H1 (cell line): ENCODE results near the gene ADPRHL1. TPM values are rescaled to one million over a fixed set of nuclear protein-coding genes. Genes with fewer than 3 reads are reported as not detected.

Source experiments
- CTCF ChIA-PET: fragments of 300-600 bp; sonication (Branson Sonifier 250); formaldehyde crosslinking; loops from one replicate; lab custom pipeline; 2021; ENCODE audit not compliant: partially characterized antibody; lab: Charles Lee
- POLR2A ChIA-PET: fragments of 300-600 bp; sonication (Branson Sonifier 250); formaldehyde crosslinking; loops from one replicate; lab custom pipeline; 2021; ENCODE audit warnings: inconsistent platforms; ENCODE audit not compliant: partially characterized antibody; lab: Charles Lee
- DNase-seq, 2 experiments: peaks; one replicate each; pipeline versions ENCODE4 v3.0.0 to v3.0.0-alpha.2; 2010 to 2022; ENCODE audit warnings: low spot score in 2 of 2, low read depth in 1 of 2, mixed read lengths in 1 of 2
- FAIRE-seq: peaks from 2 replicates; lab custom pipeline; 2011; peaks lifted over from hg19 to GRCh38; lab: Jason Lieb, UNC
- H2AFZ ChIP-seq: 2 replicates; pipeline ENCODE4 v1.8.1; 2012; ENCODE audit warnings: low read length, inconsistent platforms
- H2AK5ac ChIP-seq: 2 replicates; pipeline ENCODE4 v1.6.1; 2013; ENCODE audit warnings: low read depth, low read length
- H2BK120ac ChIP-seq: replicated peaks from 2 replicates; pipeline ENCODE3; 2013; ENCODE audit warnings: low read depth, low read length, inconsistent platforms
- H2BK12ac ChIP-seq: 2 replicates; pipeline ENCODE4 v1.6.1; 2013; ENCODE audit warnings: low read depth, low read length
- H2BK15ac ChIP-seq: 2 replicates; pipeline ENCODE4 v1.6.1; 2013; ENCODE audit warnings: low read length
- H2BK20ac ChIP-seq: 2 replicates; pipeline ENCODE4 v1.6.1; 2013; ENCODE audit warnings: low read length
- H2BK5ac ChIP-seq: 2 replicates; pipeline ENCODE4 v1.6.1; 2013; ENCODE audit warnings: low read depth, low read length
- H3K14ac ChIP-seq: 2 replicates; pipeline ENCODE4 v1.6.1; 2013; ENCODE audit warnings: inconsistent platforms; ENCODE audit not compliant: insufficient read length
- H3K18ac ChIP-seq: 2 replicates; pipeline ENCODE4 v1.6.1; 2013; ENCODE audit warnings: low read length; ENCODE audit errors: extremely low read depth
- H3K23ac ChIP-seq: 2 replicates; pipeline ENCODE4 v1.6.1; 2013; ENCODE audit warnings: inconsistent platforms; ENCODE audit not compliant: insufficient read length
- H3K23me2 ChIP-seq: 2 replicates; pipeline ENCODE4 v1.6.1; 2013; ENCODE audit warnings: low read depth, low read length
- H3K27ac ChIP-seq: 2 replicates; pipeline ENCODE4 v1.6.1; 2011; ENCODE audit warnings: low read depth, low read length, inconsistent platforms
- H3K27me3 ChIP-seq, 4 experiments: replicated peaks in 1 of 4; 1 replicate in 1 of 4; 2 replicates in 3 of 4; pipeline versions ENCODE4 v1.6.1 to v1.8.1; 2011 to 2013; ENCODE audit warnings: low read length in 3 of 4, mild to moderate bottlenecking in 3 of 4, inconsistent platforms in 2 of 4, mixed read lengths in 2 of 4, moderate library complexity in 1 of 4; ENCODE audit not compliant: control insufficient read depth in 3 of 4, insufficient read depth in 3 of 4; ENCODE audit errors: extremely low read depth in 1 of 4
- H3K36me3 ChIP-seq, 4 experiments: 2 replicates each; pipeline versions ENCODE4 v1.6.1 to v1.8.1; 2011 to 2013; ENCODE audit warnings: mild to moderate bottlenecking in 4 of 4, low read length in 3 of 4, moderate library complexity in 2 of 4, control low read depth in 1 of 4, inconsistent platforms in 1 of 4; ENCODE audit not compliant: insufficient read depth in 4 of 4, control insufficient read depth in 2 of 4
- H3K4ac ChIP-seq: replicated peaks from 2 replicates; pipeline ENCODE3; 2013; ENCODE audit warnings: low read length, low read depth, mixed read lengths, inconsistent platforms; ENCODE audit not compliant: insufficient read length
- H3K4me1 ChIP-seq, 4 experiments: replicated peaks in 1 of 4; 1 replicate in 1 of 4; 2 replicates in 3 of 4; pipeline versions ENCODE4 v1.6.1 to v1.8.1; 2011 to 2013; ENCODE audit warnings: low read length in 3 of 4, inconsistent platforms in 2 of 4, mixed read lengths in 1 of 4; ENCODE audit not compliant: insufficient read depth in 4 of 4, control insufficient read depth in 3 of 4
- H3K4me2 ChIP-seq, 2 experiments: 2 replicates each; pipeline versions ENCODE4 v1.6.1 to v1.8.1; 2011 to 2013; ENCODE audit warnings: low read depth in 2 of 2, low read length in 2 of 2, control low read depth in 1 of 2, inconsistent platforms in 1 of 2, mild to moderate bottlenecking in 1 of 2; ENCODE audit not compliant: insufficient read depth in 1 of 2
- H3K4me3 ChIP-seq, 4 experiments: fragments of 200-600, 300-600 bp in 1 of 4; sonication (generic), shearing (Covaris generic), sonication (Bioruptor Twin) in 1 of 4; 2 replicates each; pipeline versions ENCODE4 v1.5.1 to v1.8.1; 2011 to 2016; ENCODE audit warnings: low read length in 4 of 4, low read depth in 3 of 4, control low read depth in 2 of 4, inconsistent platforms in 2 of 4, mild to moderate bottlenecking in 2 of 4, mixed read lengths in 1 of 4, moderate library complexity in 1 of 4; ENCODE audit not compliant: insufficient read depth in 2 of 4; ENCODE audit errors: extremely low read depth in 1 of 4
- H3K56ac ChIP-seq: replicated peaks from 2 replicates; pipeline ENCODE3; 2013; ENCODE audit warnings: low read depth, mild to moderate bottlenecking, mixed read lengths, low read length, inconsistent platforms; ENCODE audit not compliant: insufficient read length
- H3K79me1 ChIP-seq: 2 replicates; pipeline ENCODE4 v1.6.1; 2013; ENCODE audit warnings: low read depth, low read length, control low read depth
- H3K79me2 ChIP-seq, 2 experiments: 2 replicates each; pipeline versions ENCODE4 v1.6.1 to v1.8.1; 2012 to 2013; ENCODE audit warnings: low read length in 2 of 2, mild to moderate bottlenecking in 2 of 2, inconsistent platforms in 1 of 2; ENCODE audit not compliant: insufficient read depth in 2 of 2, control insufficient read depth in 1 of 2
- H3K9ac ChIP-seq, 4 experiments: replicated peaks in 1 of 4; 1 replicate in 1 of 4; 2 replicates in 3 of 4; pipeline versions ENCODE4 v1.6.1 to v1.8.1; 2011 to 2013; ENCODE audit warnings: low read depth in 3 of 4, low read length in 3 of 4, control low read depth in 2 of 4, mild to moderate bottlenecking in 2 of 4, moderate library complexity in 2 of 4, inconsistent platforms in 1 of 4; ENCODE audit errors: extremely low read depth in 1 of 4
- H3K9me3 ChIP-seq, 2 experiments: 2 replicates each; pipeline versions ENCODE4 v1.6.1 to v1.8.1; 2012 to 2013; ENCODE audit warnings: mild to moderate bottlenecking in 2 of 2, moderate library complexity in 2 of 2, control low read depth in 1 of 2, inconsistent platforms in 1 of 2, low read depth in 1 of 2, low read length in 1 of 2, mixed read lengths in 1 of 2; ENCODE audit not compliant: insufficient read depth in 2 of 2
- H4K20me1 ChIP-seq, 2 experiments: replicated peaks in 1 of 2; 2 replicates each; pipeline versions ENCODE3 to v1.8.1; 2011 to 2013; ENCODE audit warnings: inconsistent platforms in 2 of 2, low read length in 2 of 2, mild to moderate bottlenecking in 1 of 2; ENCODE audit not compliant: insufficient read depth in 2 of 2, control insufficient read depth in 1 of 2
- H4K5ac ChIP-seq: 2 replicates; pipeline ENCODE4 v1.6.1; 2013; ENCODE audit warnings: low read length, low read depth, mixed read lengths, inconsistent platforms; ENCODE audit not compliant: insufficient read length
- H4K8ac ChIP-seq: 2 replicates; pipeline ENCODE4 v1.8.0; 2013; ENCODE audit warnings: mild to moderate bottlenecking, moderate library complexity, low read length, inconsistent platforms; ENCODE audit not compliant: insufficient read depth; ENCODE audit errors: extremely low read depth
- H4K91ac ChIP-seq: replicated peaks from 2 replicates; pipeline ENCODE3; 2013; ENCODE audit warnings: low read length, mixed read lengths, inconsistent platforms; ENCODE audit not compliant: insufficient read length
- ASH2L ChIP-seq: fragments of 200-600, 300-600 bp; sonication (generic); IDR thresholded peaks from one replicate; pipeline ENCODE4 v1.7.1; 2017; ENCODE audit warnings: low read length
- ATF3 ChIP-seq: IDR thresholded peaks from 2 replicates; pipeline ENCODE4 v1.6.1; 2011; ENCODE audit warnings: low read depth, mild to moderate bottlenecking, low read length; ENCODE audit not compliant: insufficient read depth
- CHD1 ChIP-seq: IDR thresholded peaks from 2 replicates; pipeline ENCODE4 v1.6.1; 2012; ENCODE audit warnings: low read depth, low read length, improper control_type of control experiment
- CTBP2 ChIP-seq: IDR thresholded peaks from 2 replicates; pipeline ENCODE4 v1.7.0; 2011; ENCODE audit warnings: borderline replicate concordance, mild to moderate bottlenecking, moderate library complexity, mixed read lengths, low read length; ENCODE audit not compliant: insufficient read depth, insufficient read length
- HDAC2 ChIP-seq, 2 experiments: fragments of 300-600 bp in 1 of 2; sonication (generic) in 1 of 2; IDR thresholded peaks; 2 replicates each; pipeline ENCODE4 v1.6.1; 2011 to 2012; ENCODE audit warnings: low read depth in 2 of 2, low read length in 2 of 2, mild to moderate bottlenecking in 2 of 2, moderate library complexity in 2 of 2, borderline replicate concordance in 1 of 2, inconsistent platforms in 1 of 2
- JUN ChIP-seq: IDR thresholded peaks from 2 replicates; pipeline ENCODE4 v1.6.1; 2011; ENCODE audit warnings: low read depth, mild to moderate bottlenecking, improper control_type of control experiment, low read length
- KDM1A ChIP-seq: fragments of 200-600, 300-600 bp; sonication (generic); IDR thresholded peaks from 2 replicates; pipeline ENCODE4 v1.7.1; 2016; ENCODE audit warnings: mild to moderate bottlenecking, low read length, borderline replicate concordance
- MAX ChIP-seq: IDR thresholded peaks from 2 replicates; pipeline ENCODE4 v1.6.1; 2012; ENCODE audit warnings: inconsistent platforms
- RBBP5 ChIP-seq: IDR thresholded peaks from 2 replicates; pipeline ENCODE4 v1.7.1; 2012; ENCODE audit warnings: low read depth, mild to moderate bottlenecking, inconsistent platforms, low read length, moderate library complexity, borderline replicate concordance
- TEAD4 ChIP-seq: IDR thresholded peaks from 2 replicates; pipeline ENCODE4 v1.6.1; 2012; ENCODE audit warnings: low read depth, low read length, inconsistent platforms, mixed read lengths
- WGBS, 2 experiments: shearing (Covaris generic) in 1 of 2; methylation state at CpG; one replicate each; pipeline versions ENCODE4 v1.1.6 to v1.1.7; 2013 to 2015; ENCODE audit warnings: low lambda C conversion rate in 2 of 2, mixed read lengths in 2 of 2, inconsistent platforms in 1 of 2, low coverage in 1 of 2, missing lambda C conversion rate in 1 of 2; ENCODE audit not compliant: insufficient replicate concordance in 2 of 2, insufficient coverage in 1 of 2, insufficient read length in 1 of 2; ENCODE audit errors: extremely low coverage in 1 of 2, missing lambda C conversion rate in 1 of 2; 5-methylcytosine and 5-hydroxymethylcytosine counted together
- polyA plus RNA-seq, 7 experiments: library from polyadenylated mRNA; depleted of rRNA in 3 of 7; stranded (reverse) in 5 of 7; unstranded in 2 of 7; fragments of >200 nt in 5 of 7; fragments of 200-250 nt in 2 of 7; gene quantifications; 1 replicate in 5 of 7; 2 replicates in 1 of 7; 4 replicates in 1 of 7; pipeline versions ENCODE4 v1.2.1 to v1.2.3, GENCODE V29; 2011 to 2013; ENCODE audit warnings: missing spikeins in 2 of 7, mixed read lengths in 2 of 7
- total RNA-seq: library from RNA; stranded (reverse); fragmentation: NEBNext Ultra II Directional; extraction: Animal tissue kit (Norgen Biotek cat#: 25700); gene quantifications from 2 replicates; pipeline ENCODE4 v1.2.1, GENCODE V29; 2021

ADPRHL1 gene
- total and polyA plus RNA-seq, 2 of the 8 experiments (the other 6 are each of a cell fraction or from before 2014, with no cell fraction given), result 0.74 to 1.7 TPM

DNA sequence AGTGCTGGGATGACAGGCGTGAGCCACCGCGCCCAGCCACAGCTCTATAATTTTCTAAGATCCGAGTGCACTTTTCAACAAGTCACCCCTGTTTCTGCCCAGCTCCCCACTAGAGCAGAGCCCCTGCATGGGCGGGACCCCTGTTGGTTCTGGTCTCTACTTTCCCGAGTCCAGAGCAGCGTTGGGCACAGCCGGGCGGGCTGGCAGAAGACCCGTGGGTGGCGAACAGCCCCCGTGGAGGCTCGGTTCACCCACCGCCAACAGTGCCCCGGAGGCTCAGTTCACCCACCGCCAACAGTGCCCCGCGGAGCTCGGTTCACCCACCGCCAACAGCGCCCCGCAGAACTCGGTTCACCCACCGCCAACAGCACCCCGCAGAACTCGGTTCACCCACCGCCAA, 40.8 kb downstream of the ADPRHL1 start:
- Histone ChIP-seq H4K91ac (no peak overlapping the region), H2BK12ac (no peak overlapping the region), H3K23ac (no peak overlapping the region), H3K27me3 (no peaks in the 10 kb centered on the region), H3K9ac (no peak overlapping the region), H3K36me3 (no peaks in the 10 kb centered on the region), H3K4me2 (no peak overlapping the region), H4K5ac (no peak overlapping the region), H2AK5ac (no peak overlapping the region), H3K27ac (no peak overlapping the region), H3K23me2 (no peaks in the 10 kb centered on the region), H4K8ac (no peak overlapping the region), H2BK20ac (no peak overlapping the region), H3K9me3 (no peaks in the 10 kb centered on the region; a peak in 1 of 4 replicates), H2AFZ (no peak overlapping the region), H3K79me1 (no peaks in the 10 kb centered on the region), H3K14ac (no peak overlapping the region), H4K20me1 (peaks cover 0 to 1% of the 10 kb centered on the region in 2 experiments), H3K4me3 (no peak overlapping the region), H3K4ac (no peak overlapping the region), H3K79me2 (no peaks in the 10 kb centered on the region), H3K18ac (no peak overlapping the region), H3K4me1 (peaks cover 0 to 7% (median 0%) of the 10 kb centered on the region in 4 experiments; a peak in 2 of 7 replicates), H2BK15ac (no peak overlapping the region), H2BK120ac (no peak overlapping the region), H3K56ac (no peak overlapping the region), H2BK5ac (no peak overlapping the region)
- DNase-seq, result no peak
- ChIA-PET POLR2A (interaction anchor here (0.5 to 0.9 kb wide), 3 partner anchors 20 to 254 kb away, joined by 3 read pairs; partner anchors contain the start of gene PROZ), CTCF (interaction anchor here (0.7 to 2.0 kb wide), 5 partner anchors 9 to 166 kb away, joined by 3 to 6 read pairs (median 4); no protein-coding TSS in a partner anchor)
- FAIRE-seq, result no peak
- no peak for TF ChIP-seq ASH2L
- TF ChIP-seq RBBP5, result no peak
- TF ChIP-seq CTBP2, result no peak
- TF ChIP-seq HDAC2 (IDR thresholded peaks at IDR 0.05; ENCODE audit: borderline replicate concordance in 1 of 2, low read depth in 2 of 2, low read length in 2 of 2), result no peak
- TF ChIP-seq ATF3, result no peak
- no peak for TF ChIP-seq KDM1A
- TF ChIP-seq MAX, result no peak
- TF ChIP-seq JUN, result no peak
- TF ChIP-seq CHD1, result no peak
- TF ChIP-seq TEAD4, result no peak
- WGBS, 2 experiments, result 94% methylated on average over 22 of the region's 27 CpGs; no CpG with 5 or more reads in 1 of the 2 experiments
